Vagina (tissue), 2 donors: ENCODE data around the gene FATE1.

Experiments
- POLR2A ChIP-seq, 2 donors: fragments of 450-650 bp; IDR thresholded peaks; one replicate each; pipeline ENCODE4 v1.6.1; 2017; ENCODE audit warnings: antibody characterized with exemption in 2 of 2, mild to moderate bottlenecking in 2 of 2, moderate library complexity in 2 of 2
- TF ChIP-seq, protein P1 (sequence below), 3 experiments: fragments of 450-650 bp in 2 of 3; fragments of 200-600 bp in 1 of 3; sonication (generic) in 1 of 3; IDR thresholded peaks; one replicate each; pipeline ENCODE4 v1.5.1; 2017 to 2019; ENCODE audit warnings: antibody characterized with exemption in 3 of 3, mild to moderate bottlenecking in 2 of 3, moderate library complexity in 2 of 3

DNA sequence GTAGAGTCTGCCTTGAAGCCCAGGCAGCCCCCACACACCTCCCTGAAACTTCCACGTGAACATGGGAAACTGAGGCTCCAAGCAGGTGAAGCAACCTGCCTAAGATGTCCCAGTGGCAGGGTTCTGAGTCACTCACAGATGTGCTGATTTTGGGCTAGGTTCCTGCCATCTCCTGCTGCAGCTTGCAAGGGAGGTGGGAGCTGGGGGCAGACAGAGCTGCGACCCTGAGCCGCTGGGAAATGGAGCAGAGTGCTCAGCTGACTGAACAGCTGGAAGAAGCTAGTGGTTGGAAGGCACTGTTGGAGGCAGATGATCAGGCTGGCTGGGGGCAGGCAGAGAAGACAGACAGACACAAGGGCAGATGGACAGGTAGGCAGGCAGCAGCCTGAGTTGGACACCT lies 3.6 kb upstream of the FATE1 start:
- TF ChIP-seq, protein P1, sequence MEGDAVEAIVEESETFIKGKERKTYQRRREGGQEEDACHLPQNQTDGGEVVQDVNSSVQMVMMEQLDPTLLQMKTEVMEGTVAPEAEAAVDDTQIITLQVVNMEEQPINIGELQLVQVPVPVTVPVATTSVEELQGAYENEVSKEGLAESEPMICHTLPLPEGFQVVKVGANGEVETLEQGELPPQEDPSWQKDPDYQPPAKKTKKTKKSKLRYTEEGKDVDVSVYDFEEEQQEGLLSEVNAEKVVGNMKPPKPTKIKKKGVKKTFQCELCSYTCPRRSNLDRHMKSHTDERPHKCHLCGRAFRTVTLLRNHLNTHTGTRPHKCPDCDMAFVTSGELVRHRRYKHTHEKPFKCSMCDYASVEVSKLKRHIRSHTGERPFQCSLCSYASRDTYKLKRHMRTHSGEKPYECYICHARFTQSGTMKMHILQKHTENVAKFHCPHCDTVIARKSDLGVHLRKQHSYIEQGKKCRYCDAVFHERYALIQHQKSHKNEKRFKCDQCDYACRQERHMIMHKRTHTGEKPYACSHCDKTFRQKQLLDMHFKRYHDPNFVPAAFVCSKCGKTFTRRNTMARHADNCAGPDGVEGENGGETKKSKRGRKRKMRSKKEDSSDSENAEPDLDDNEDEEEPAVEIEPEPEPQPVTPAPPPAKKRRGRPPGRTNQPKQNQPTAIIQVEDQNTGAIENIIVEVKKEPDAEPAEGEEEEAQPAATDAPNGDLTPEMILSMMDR (IDR thresholded peaks at IDR 0.05): no peak
- no peak for TF ChIP-seq POLR2A (IDR thresholded peaks at IDR 0.05)
